Adrenal gland (tissue), 5 donors: ENCODE measurements around the gene SYMPK.

Experiments
- CTCF ChIP-seq, 6 experiments: fragments of 450-650 bp in 4 of 6; fragments of 200-600 bp in 2 of 6; sonication (generic) in 1 of 6; IDR thresholded peaks; 1 replicate in 5 of 6; 2 replicates in 1 of 6; pipeline versions ENCODE4 v1.5.1 to v1.8.0; 2016 to 2021; ENCODE audit warnings: antibody characterized with exemption in 6 of 6, mild to moderate bottlenecking in 2 of 6, moderate library complexity in 1 of 6
- POLR2A ChIP-seq, 2 donors: fragments of 450-650 bp; IDR thresholded peaks; one replicate each; pipeline ENCODE4 v1.6.1; 2017; ENCODE audit warnings: antibody characterized with exemption in 2 of 2, mild to moderate bottlenecking in 2 of 2, moderate library complexity in 1 of 2
- donor health status: DM: no; HTN: no; CAD: no.

GRCh38 chr19:45852983-45853382, 10.0 kb downstream of the SYMPK start:
- TF ChIP-seq CTCF (IDR thresholded peaks at IDR 0.05) (no peak), POLR2A (IDR thresholded peaks at IDR 0.05) (no peak)
